Measurements from ENCODE around the gene IGSF1.
"Not testable (repeated sequence)": the region's sequence is repeated elsewhere in the genome, so short reads cannot be mapped to it uniquely, and the experiment has no call there.

IGSF1 gene

GRCh38 chrX:131250984-131251738 is 37.9 kb downstream of the IGSF1 start:
- peak overlapping the region; percentile 43 for H3K9ac ChIP-seq (ENCODE audit: low read depth, low read length)
- H3K9me3 ChIP-seq (ENCODE audit: control insufficient read depth, insufficient read depth, low read length); H3K36me3 ChIP-seq (ENCODE audit: insufficient read depth, low read length); H3K4me1 ChIP-seq (ENCODE audit: insufficient read depth, low read length): not testable (repeated sequence)

- no peak overlapping the region for H3K9ac ChIP-seq (ENCODE audit: low read depth, low read length)
- H3K4me1 ChIP-seq (ENCODE audit: insufficient read depth, low read length), result no peaks in the 10 kb centered on the region
- H3K9me3 ChIP-seq (ENCODE audit: control insufficient read depth, insufficient read depth, low read length), result peaks cover 2% of the 10 kb centered on the region; the same call in 1 of the 2 replicates
- H3K36me3 ChIP-seq (ENCODE audit: insufficient read depth, low read length), result no peaks in the 10 kb centered on the region
Observed at GRCh38 chrX:131239057-131239456, 50.0 kb downstream of the IGSF1 start.

- H3K4me1 ChIP-seq (ENCODE audit: insufficient read depth, low read length), result peaks cover 6% of the 10 kb centered on the region; the same call in 1 of the 2 replicates
- H3K36me3 ChIP-seq (ENCODE audit: insufficient read depth, low read length), result no peaks in the 10 kb centered on the region
- no peak overlapping the region for H3K9ac ChIP-seq (ENCODE audit: low read depth, low read length)
- peaks cover 2% of the 10 kb centered on the region; the same call in 1 of the 2 replicates for H3K9me3 ChIP-seq (ENCODE audit: control insufficient read depth, insufficient read depth, low read length)
Observed at GRCh38 chrX:131237363-131237762, 51.7 kb downstream of the IGSF1 start.

- Histone ChIP-seq H3K9ac (ENCODE audit: low read depth, low read length) (no peak overlapping the region), H3K36me3 (ENCODE audit: insufficient read depth, low read length) (no peaks in the 10 kb centered on the region), H3K9me3 (ENCODE audit: control insufficient read depth, insufficient read depth, low read length) (peaks cover 2% of the 10 kb centered on the region; the same call in 1 of the 2 replicates)
Observed at GRCh38 chrX:131235768-131236545, 53.1 kb downstream of the IGSF1 start.

GRCh38 chrX:131227608-131228007 is 61.5 kb downstream of the IGSF1 start:
- H3K36me3 ChIP-seq (ENCODE audit: insufficient read depth, low read length), result no peaks in the 10 kb centered on the region
- H3K9me3 ChIP-seq (ENCODE audit: control insufficient read depth, insufficient read depth, low read length), result no peaks in the 10 kb centered on the region
- no peak overlapping the region for H3K9ac ChIP-seq (ENCODE audit: low read depth, low read length)
- no peaks in the 10 kb centered on the region for H3K4me1 ChIP-seq (ENCODE audit: insufficient read depth, low read length)

More at GRCh38 chrX:131235768-131236545, 53.1 kb downstream of the IGSF1 start:
- peaks cover 6% of the 10 kb centered on the region; the same call in 1 of the 2 replicates for H3K4me1 ChIP-seq (ENCODE audit: insufficient read depth, low read length)

- Histone ChIP-seq H3K9me3 (ENCODE audit: control insufficient read depth, insufficient read depth, low read length) (no peaks in the 10 kb centered on the region), H3K9ac (ENCODE audit: low read depth, low read length) (no peak overlapping the region), H3K36me3 (ENCODE audit: insufficient read depth, low read length) (no peaks in the 10 kb centered on the region), H3K4me1 (ENCODE audit: insufficient read depth, low read length) (no peaks in the 10 kb centered on the region)
Observed at GRCh38 chrX:131226591-131226990, 62.5 kb downstream of the IGSF1 start.

- Histone ChIP-seq H3K9ac (ENCODE audit: low read depth, low read length) (no peak overlapping the region), H3K36me3 (ENCODE audit: insufficient read depth, low read length) (no peaks in the 10 kb centered on the region), H3K4me1 (ENCODE audit: insufficient read depth, low read length) (no peaks in the 10 kb centered on the region), H3K9me3 (ENCODE audit: control insufficient read depth, insufficient read depth, low read length) (no peaks in the 10 kb centered on the region)
Observed at GRCh38 chrX:131225078-131225477, 64.0 kb downstream of the IGSF1 start.
